ENCODE measurements around the gene YBX2.
A peak's percentile ranks its signal among the peaks of the same experiment; 100 is the strongest.

YBX2 gene

GRCh38 chr17:7283471-7284216 is 10.8 kb downstream of the YBX2 start:
- H3K27ac ChIP-seq, result no peak overlapping the region
- no peak for TF ChIP-seq ZFX (IDR thresholded peaks at IDR 0.05)

GRCh38 chr17:7282752-7283321 is 11.6 kb downstream of the YBX2 start:
- TF ChIP-seq ZFX (IDR thresholded peaks at IDR 0.05), result no peak
- TF ChIP-seq, protein P1, sequence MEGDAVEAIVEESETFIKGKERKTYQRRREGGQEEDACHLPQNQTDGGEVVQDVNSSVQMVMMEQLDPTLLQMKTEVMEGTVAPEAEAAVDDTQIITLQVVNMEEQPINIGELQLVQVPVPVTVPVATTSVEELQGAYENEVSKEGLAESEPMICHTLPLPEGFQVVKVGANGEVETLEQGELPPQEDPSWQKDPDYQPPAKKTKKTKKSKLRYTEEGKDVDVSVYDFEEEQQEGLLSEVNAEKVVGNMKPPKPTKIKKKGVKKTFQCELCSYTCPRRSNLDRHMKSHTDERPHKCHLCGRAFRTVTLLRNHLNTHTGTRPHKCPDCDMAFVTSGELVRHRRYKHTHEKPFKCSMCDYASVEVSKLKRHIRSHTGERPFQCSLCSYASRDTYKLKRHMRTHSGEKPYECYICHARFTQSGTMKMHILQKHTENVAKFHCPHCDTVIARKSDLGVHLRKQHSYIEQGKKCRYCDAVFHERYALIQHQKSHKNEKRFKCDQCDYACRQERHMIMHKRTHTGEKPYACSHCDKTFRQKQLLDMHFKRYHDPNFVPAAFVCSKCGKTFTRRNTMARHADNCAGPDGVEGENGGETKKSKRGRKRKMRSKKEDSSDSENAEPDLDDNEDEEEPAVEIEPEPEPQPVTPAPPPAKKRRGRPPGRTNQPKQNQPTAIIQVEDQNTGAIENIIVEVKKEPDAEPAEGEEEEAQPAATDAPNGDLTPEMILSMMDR (conservative IDR thresholded peaks at IDR 0.05), result no peak

DNA sequence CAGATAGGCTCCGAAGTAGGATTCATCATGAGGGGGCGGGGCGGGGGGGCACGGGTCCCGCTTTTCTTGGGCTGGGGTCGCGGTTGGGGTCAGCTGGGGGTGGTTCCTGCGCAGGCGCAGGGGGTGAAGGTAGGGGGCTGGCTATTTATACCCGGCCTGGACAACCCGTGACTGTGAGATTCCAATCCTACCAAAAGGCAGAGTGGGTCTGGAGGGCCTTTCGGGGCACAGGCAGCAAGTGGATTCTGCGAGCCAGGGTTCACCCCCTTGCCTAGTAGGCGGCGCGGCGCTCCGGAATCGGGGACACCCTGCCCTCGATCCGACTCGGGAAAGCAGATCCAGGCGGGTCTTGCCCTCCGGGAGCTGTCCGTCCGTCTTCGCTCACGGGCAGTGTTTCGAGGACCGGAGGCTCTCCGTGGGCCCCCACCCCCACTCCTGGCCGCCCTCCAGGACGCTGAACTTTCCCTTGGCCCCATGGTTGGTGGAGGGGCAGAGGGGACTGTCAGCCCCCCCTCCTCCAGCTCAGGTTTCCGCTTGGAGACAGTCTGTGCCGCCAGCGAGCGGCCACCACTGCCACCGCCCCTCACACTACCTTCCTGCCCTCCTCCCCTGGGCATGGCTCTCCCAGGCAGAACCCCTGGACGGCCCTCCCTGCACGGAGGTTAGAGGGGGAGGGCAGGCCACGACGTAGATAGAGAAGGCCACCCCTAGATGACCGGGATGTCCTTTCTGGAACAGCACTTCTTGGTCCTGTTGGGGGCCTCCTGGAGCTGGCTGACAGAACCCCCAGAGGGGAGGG is 12.3 kb downstream of the YBX2 start:
- TF ChIP-seq, protein P1 (conservative IDR thresholded peaks at IDR 0.05), result no peak
- TF ChIP-seq ZFX (IDR thresholded peaks at IDR 0.05), result no peak
- H3K27ac ChIP-seq, result peak overlapping the region; percentile 68

More at GRCh38 chr17:7282752-7283321, 11.6 kb downstream of the YBX2 start:
- H3K27ac ChIP-seq, result no peak overlapping the region

- peak within 1 kb of the TSS; percentile 68 for H3K27ac ChIP-seq
- no peak for TF ChIP-seq ZFX (IDR thresholded peaks at IDR 0.05)
- TF ChIP-seq, protein P1 (conservative IDR thresholded peaks at IDR 0.05), result no peak
Observed at GRCh38 chr17:7281074-7281952, 13.1 kb downstream of the YBX2 start, which contains the start of gene SLC2A4. Gene SLC2A4, plus strand, starts transcription at chr17:7281718. Its CDS starts 217 bp downstream, at chr17:7281935.

DNA sequence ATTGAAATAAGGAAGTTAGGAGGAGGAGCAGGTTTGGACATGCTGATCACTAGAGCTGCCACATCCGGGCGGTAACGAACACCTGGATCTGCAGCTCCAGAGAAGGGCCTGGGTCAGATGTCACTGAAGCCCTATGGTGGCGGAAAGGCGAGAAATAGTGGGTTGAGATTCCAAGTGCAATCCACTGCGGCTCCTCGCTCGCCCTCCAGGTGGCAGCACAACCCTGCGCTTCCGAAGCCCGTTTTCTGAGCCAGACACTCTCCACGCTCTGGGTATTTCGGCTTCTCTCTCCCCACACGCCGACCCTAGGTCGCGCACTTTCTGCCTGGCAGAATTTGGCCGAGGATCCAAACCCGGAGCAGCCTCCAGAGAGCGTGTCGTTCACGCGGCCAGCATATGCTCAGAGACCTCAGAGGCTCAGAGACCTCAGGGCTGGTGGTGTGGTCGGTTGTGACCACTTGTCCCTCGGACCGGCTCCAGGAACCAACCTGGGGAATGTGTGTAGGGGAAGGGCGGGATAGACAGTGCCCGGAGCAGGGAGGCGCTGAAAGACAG is 13.8 kb downstream of the YBX2 start:
- TF ChIP-seq, protein P1 (conservative IDR thresholded peaks at IDR 0.05), result peak; percentile 98
- no peak for TF ChIP-seq ZFX (IDR thresholded peaks at IDR 0.05)
- peak overlapping the region; percentile 68 for H3K27ac ChIP-seq

- TF ChIP-seq, protein P1 (conservative IDR thresholded peaks at IDR 0.05), result no peak
- TF ChIP-seq ZFX (IDR thresholded peaks at IDR 0.05), result no peak
- peak overlapping the region; percentile 68 for H3K27ac ChIP-seq
Observed at GRCh38 chr17:7279448-7279847, 15.0 kb downstream of the YBX2 start.

GRCh38 chr17:7266784-7267183 is 27.7 kb downstream of the YBX2 start:
- H3K27ac ChIP-seq, result peak overlapping the region; percentile 16
- no peak for TF ChIP-seq ZFX (IDR thresholded peaks at IDR 0.05)
- TF ChIP-seq, protein P1 (conservative IDR thresholded peaks at IDR 0.05), result no peak
